ENCODE results near the gene SIRT4.

The SIRT4 gene

GRCh38 chr12:120301962-120302815 lies at the start of gene SIRT4:
TSS of gene SIRT4 (plus strand) at chr12:120302321. CDS start at chr12:120303562, 1,241 bp downstream.
- DNase-seq = peak; percentile 93

- DNase-seq = peak; percentile 66
Measured at GRCh38 chr12:120253313-120253712, 48.8 kb upstream of the SIRT4 start.

- no peak for DNase-seq
Measured at GRCh38 chr12:120254809-120255208, 47.3 kb upstream of the SIRT4 start.

GRCh38 chr12:120257041-120257821 lies 44.9 kb upstream of the SIRT4 start:
- no peak for DNase-seq

GRCh38 chr12:120258323-120258896 lies 43.7 kb upstream of the SIRT4 start:
- DNase-seq = no peak

GRCh38 chr12:120259418-120260202 lies 42.5 kb upstream of the SIRT4 start:
- no peak for DNase-seq

GRCh38 chr12:120260607-120261006 lies 41.5 kb upstream of the SIRT4 start:
- no peak for DNase-seq

GRCh38 chr12:120261951-120262851 lies 39.9 kb upstream of the SIRT4 start:
- DNase-seq = peak; percentile 40

- no peak for DNase-seq
Measured at GRCh38 chr12:120262852-120263747, 39.0 kb upstream of the SIRT4 start.

GRCh38 chr12:120263748-120264085 lies 38.4 kb upstream of the SIRT4 start:
- no peak for DNase-seq

GRCh38 chr12:120264086-120264903 lies 37.8 kb upstream of the SIRT4 start:
- peak; percentile 39 for DNase-seq

- no peak for DNase-seq
Measured at GRCh38 chr12:120264904-120265472, 37.1 kb upstream of the SIRT4 start.

- peak; percentile 95 for DNase-seq
Measured at GRCh38 chr12:120265473-120266179, 36.5 kb upstream of the SIRT4 start, which contains the start of gene PXN. TSS of gene PXN (minus strand) at chr12:120265730. CDS start at chr12:120265629, 101 bp downstream.

GRCh38 chr12:120266180-120266870 lies 35.8 kb upstream of the SIRT4 start:
- DNase-seq = no peak

- DNase-seq = no peak
Measured at GRCh38 chr12:120267736-120268135, 34.4 kb upstream of the SIRT4 start.

- DNase-seq = no peak
Measured at GRCh38 chr12:120276734-120277133, 25.4 kb upstream of the SIRT4 start.

- DNase-seq = no peak
Measured at GRCh38 chr12:120278137-120279069, 23.7 kb upstream of the SIRT4 start.
